GM12878 (cell line): ENCODE data around the gene NOC2L. TPM values are rescaled to one million over a fixed set of nuclear protein-coding genes. Genes with fewer than 3 reads are reported as not detected.

Source experiments
- ATAC-seq: fragments of 200-7000 bp; cut with Tn5 transposase; 3 replicates; pipeline ENCODE4 v1.9.1; 2020; ENCODE audit warnings: mild to moderate bottlenecking, moderate library complexity
- BruUV-seq: library from RNA; stranded (reverse); fragments of 400-500 nt; replicated peaks from 2 replicates; lab custom pipeline; 2021; lab: Mats Ljungman, UMichigan
- CTCF ChIA-PET: fragments of 300-600 bp; sonication (Branson Sonifier 250); formaldehyde crosslinking; extraction: SDS; loops from one replicate; lab custom pipeline; 2021; ENCODE audit warnings: inconsistent platforms; lab: Yijun Ruan, JAX
- POLR2A ChIA-PET: fragments of 350-600 bp; formaldehyde crosslinking; extraction: SDS; loops from one replicate; lab custom pipeline; 2021; ENCODE audit warnings: inconsistent platforms; lab: Charles Lee
- RAD21 ChIA-PET: fragments of 300-600 bp; sonication (Branson Sonifier 250); formaldehyde crosslinking; loops from one replicate; lab custom pipeline; 2023; ENCODE audit warnings: antibody characterized with exemption; ENCODE audit not compliant: unreplicated experiment; lab: Charles Lee
- SMC1A ChIA-PET: fragments of 300-600 bp; sonication (Branson Sonifier 250); formaldehyde crosslinking; loops from one replicate; lab custom pipeline; 2023; ENCODE audit not compliant: unreplicated experiment, uncharacterized antibody; lab: Charles Lee
- DNase-seq: peaks from one replicate; pipeline ENCODE4 v3.0.0-alpha.2; 2011; ENCODE audit warnings: low read depth, low spot score
- FAIRE-seq: peaks from 3 replicates; lab custom pipeline; 2011; peaks lifted over from hg19 to GRCh38; lab: Jason Lieb, UNC
- H2AFZ ChIP-seq: 2 replicates; pipeline ENCODE4 v1.6.0; 2011; ENCODE audit warnings: low read depth, low read length, control low read depth; ENCODE audit not compliant: control insufficient read depth
- H3K27ac ChIP-seq: 2 replicates; pipeline ENCODE4 v1.5.1; 2011; ENCODE audit warnings: control low read depth; ENCODE audit not compliant: control insufficient read depth, insufficient read depth
- H3K27me3 ChIP-seq, 2 experiments: replicated peaks in 1 of 2; 2 replicates each; pipeline versions ENCODE4 v1.6.0 to v1.6.1; 2011; ENCODE audit warnings: low read length in 1 of 2; ENCODE audit not compliant: control insufficient read depth in 2 of 2, insufficient read depth in 2 of 2
- H3K36me3 ChIP-seq, 2 experiments: 2 replicates each; pipeline ENCODE4 v1.5.1; 2011; ENCODE audit warnings: low read length in 1 of 2; ENCODE audit not compliant: control insufficient read depth in 2 of 2, insufficient read depth in 2 of 2
- H3K4me1 ChIP-seq: 2 replicates; pipeline ENCODE4 v1.6.1; 2011; ENCODE audit warnings: mild to moderate bottlenecking, low read length, moderate library complexity, mixed read lengths; ENCODE audit not compliant: control insufficient read depth, insufficient read depth
- H3K4me2 ChIP-seq: 2 replicates; pipeline ENCODE4 v1.6.0; 2011; ENCODE audit warnings: control low read depth; ENCODE audit not compliant: control insufficient read depth, insufficient read depth
- H3K4me3 ChIP-seq: fragments of 200-600 bp; sonication (generic); 2 replicates; pipeline ENCODE4 v1.5.1; 2016
- H3K79me2 ChIP-seq: 2 replicates; pipeline ENCODE4 v1.6.0; 2011; ENCODE audit warnings: low read length; ENCODE audit not compliant: control insufficient read depth, insufficient read depth
- H3K9ac ChIP-seq: 2 replicates; pipeline ENCODE4 v1.8.0; 2011; ENCODE audit warnings: low read length, control low read depth, mixed read lengths; ENCODE audit not compliant: control insufficient read depth, insufficient read depth
- H3K9me3 ChIP-seq: replicated peaks from 3 replicates; pipeline ENCODE4 v1.5.1; 2011; ENCODE audit warnings: mild to moderate bottlenecking, low read length; ENCODE audit not compliant: control insufficient read depth, insufficient read depth
- H4K20me1 ChIP-seq: 2 replicates; pipeline ENCODE4 v1.6.0; 2011; ENCODE audit not compliant: control insufficient read depth, insufficient read depth
- ATF7 ChIP-seq: fragments of 450-650 bp; IDR thresholded peaks from 2 replicates; pipeline ENCODE4 v1.6.1; 2016; ENCODE audit warnings: low read depth, mild to moderate bottlenecking
- BCLAF1 ChIP-seq: fragments of 450-650 bp; IDR thresholded peaks from 2 replicates; pipeline ENCODE4 v1.6.1; 2017; ENCODE audit warnings: antibody characterized with exemption, mild to moderate bottlenecking, moderate library complexity
- BHLHE40 ChIP-seq, 2 experiments: fragments of 450-650 bp in 1 of 2; IDR thresholded peaks; 2 replicates each; pipeline ENCODE4 v1.6.1; 2011 to 2017; ENCODE audit warnings: low read depth in 2 of 2, borderline replicate concordance in 1 of 2, improper control_type of control experiment in 1 of 2, low read length in 1 of 2, mild to moderate bottlenecking in 1 of 2
- BRCA1 ChIP-seq: IDR thresholded peaks from 2 replicates; pipeline ENCODE4 v1.6.1; 2011; ENCODE audit warnings: low read depth, low read length, improper control_type of control experiment
- ELK1 ChIP-seq: IDR thresholded peaks from 2 replicates; pipeline ENCODE4 v1.6.1; 2012; ENCODE audit warnings: low read depth, low read length, improper control_type of control experiment
- IRF3 ChIP-seq: fragments of 450-650 bp; IDR thresholded peaks from 2 replicates; pipeline ENCODE4 v1.6.1; 2014; ENCODE audit warnings: mild to moderate bottlenecking
- KDM1A ChIP-seq: fragments of 200-600 bp; sonication (generic); IDR thresholded peaks from 2 replicates; pipeline ENCODE4 v1.6.1; 2016; ENCODE audit warnings: borderline replicate concordance
- KLF5 ChIP-seq: fragments of 450-650 bp; IDR thresholded peaks from 2 replicates; pipeline ENCODE4 v1.6.1; 2014; ENCODE audit warnings: mild to moderate bottlenecking; ENCODE audit not compliant: partially characterized antibody
- MXI1 ChIP-seq: fragments of 150-350 bp; IDR thresholded peaks from 2 replicates; pipeline ENCODE4 v1.6.1; 2011; ENCODE audit warnings: low read depth, mild to moderate bottlenecking, inconsistent platforms, low read length, improper control_type of control experiment
- NR2C2 ChIP-seq: IDR thresholded peaks from 2 replicates; pipeline ENCODE4 v1.6.1; 2011; ENCODE audit warnings: borderline replicate concordance, low read depth; ENCODE audit not compliant: control insufficient read depth, insufficient read length
- PAX8 ChIP-seq: fragments of 450-650 bp; IDR thresholded peaks from 2 replicates; pipeline ENCODE4 v1.6.1; 2017; ENCODE audit warnings: mild to moderate bottlenecking, moderate library complexity
- PBX3 ChIP-seq: IDR thresholded peaks from 2 replicates; pipeline ENCODE4 v1.6.1; 2011; ENCODE audit warnings: mild to moderate bottlenecking, low read depth, low read length, moderate library complexity; ENCODE audit not compliant: insufficient replicate concordance
- POLR2AphosphoS2 ChIP-seq: IDR thresholded peaks from 2 replicates; pipeline ENCODE4 v1.6.1; 2011; ENCODE audit warnings: low read depth, mild to moderate bottlenecking, low read length, improper control_type of control experiment, moderate library complexity
- SIX5 ChIP-seq: IDR thresholded peaks from 2 replicates; pipeline ENCODE4 v1.6.1; 2011; ENCODE audit warnings: mild to moderate bottlenecking, low read depth, low read length, moderate library complexity; ENCODE audit not compliant: severe bottlenecking
- YBX1 ChIP-seq: fragments of 450-650 bp; IDR thresholded peaks from 2 replicates; pipeline ENCODE4 v1.6.1; 2016; ENCODE audit warnings: antibody characterized with exemption
- ZNF274 ChIP-seq: IDR thresholded peaks from one replicate; pipeline ENCODE4 v1.8.0; 2011; ENCODE audit not compliant: insufficient read length, insufficient read depth
- WGBS: methylation state at CpG from one replicate; pipeline ENCODE4 v1.1.6; 2016; ENCODE audit warnings: low lambda C conversion rate; ENCODE audit not compliant: insufficient replicate concordance, insufficient coverage; ENCODE audit errors: missing lambda C conversion rate; 5-methylcytosine and 5-hydroxymethylcytosine counted together
- in situ Hi-C: fragments of 300-500 bp; cut with MboI; formaldehyde crosslinking; loops from 9 replicates; pipeline ENCODE4 v1.14.3; 2018; ENCODE audit warnings: mixed read lengths
- intact Hi-C: fragments of 100-400 bp; cut with micrococcal nuclease; formaldehyde crosslinking; loops from one replicate; pipeline ENCODE4 v1.14.2; 2022; ENCODE audit not compliant: unreplicated experiment
- polyA plus RNA-seq, 11 experiments: library from polyadenylated mRNA; depleted of rRNA in 4 of 11; unstranded in 6 of 11; stranded (reverse) in 5 of 11; fragments of >200 nt; fragmentation: Nextera tagmentation in 4 of 11; fragmentation: Illumina TruSeq in 1 of 11; extraction: Ambion mirVana in 4 of 11; extraction: Trizol in 1 of 11; gene quantifications; 1 replicate in 1 of 11; 2 replicates in 10 of 11; pipeline versions ENCODE4 v1.2.1 to v1.2.3, GENCODE V29; 2011 to 2016; ENCODE audit warnings: inconsistent platforms in 2 of 11, missing spikeins in 2 of 11, low read depth in 1 of 11
- total RNA-seq, 4 experiments: library from RNA; depleted of rRNA in 3 of 4; stranded (reverse); fragments of >200 nt in 3 of 4; fragmentation: Illumina TruSeq in 1 of 4; extraction: Trizol in 1 of 4; gene quantifications; 2 replicates each; pipeline versions ENCODE4 v1.2.1 to v1.2.3, GENCODE V29; 2013 to 2021

Gene NOC2L
- total and polyA plus RNA-seq, 10 of the 15 experiments (the other 5 are each of a cell fraction or from before 2014, with no cell fraction given) = 1.3 to 171 (median 64.3) TPM

GRCh38 chr1:942864-943533 is 16.1 kb downstream of the NOC2L start (continued):
- peak; percentile 61; the same call in 1 of the 2 replicates for TF ChIP-seq POLR2AphosphoS2
- TF ChIP-seq BCLAF1 = no peak
- TF ChIP-seq BRCA1 = no peak
- no peak for TF ChIP-seq NR2C2
- no peak for TF ChIP-seq IRF3
- no peak for TF ChIP-seq PAX8

GRCh38 chr1:942411-942821 is 16.6 kb downstream of the NOC2L start:
- in situ Hi-C loops (no loop called here), intact Hi-C loops (loop anchor here (5.0 kb wide), 1 partner anchor 35 kb away; no protein-coding TSS in a partner anchor)
- Histone ChIP-seq H3K9me3 (no peaks in the 10 kb centered on the region), H3K9ac (no peak overlapping the region), H3K4me1 (peaks cover 7% of the 10 kb centered on the region; the same call in 1 of the 2 replicates), H2AFZ (no peak overlapping the region), H3K79me2 (no peaks in the 10 kb centered on the region), H3K27me3 (peaks cover 6 to 8% of the 10 kb centered on the region in 2 experiments), H3K4me2 (no peak overlapping the region), H3K27ac (no peak overlapping the region), H3K36me3 (peaks cover 0 to 4% of the 10 kb centered on the region in 2 experiments; a peak in 3 of 4 replicates), H4K20me1 (no peaks in the 10 kb centered on the region), H3K4me3 (no peak overlapping the region)
- no peak for FAIRE-seq
- ChIA-PET POLR2A (interaction anchor here (0.7 to 1.3 kb wide), 2 partner anchors 37 to 665 kb away, joined by 3 to 7 read pairs; no protein-coding TSS in a partner anchor), SMC1A (no interaction called here), CTCF (interaction anchor here (0.6 to 1.1 kb wide), 2 partner anchors 37 to 337 kb away, joined by 3 to 4 read pairs; no protein-coding TSS in a partner anchor), RAD21 (interaction anchor here (0.9 kb wide), 1 partner anchor 24 kb away, joined by 4 read pairs; no protein-coding TSS in a partner anchor)
- no peak for DNase-seq
- 3% methylated on average over 28 of the region's 48 CpGs for WGBS
- BruUV-seq = no TSS peak
- ATAC-seq = peak; percentile 11; the same call in 2 of the 3 replicates
- TF ChIP-seq SIX5 (no peak), YBX1 (no peak), KDM1A (no peak), ZNF274 (no peak), ELK1 (no peak), MXI1 (no peak), ATF7 (no peak), PBX3 (no peak), KLF5 (no peak), BHLHE40 (IDR thresholded peaks at IDR 0.05; ENCODE audit: borderline replicate concordance in 1 of 2, low read depth in 2 of 2, low read length in 1 of 2) (no peak)
